NCI-H146 treated with DMSO at 0.1 percent for 48 hours (cell line): ENCODE data around the gene SLIT3.

Experiments
- DNase-seq: peaks from one replicate; lab custom pipeline; 2025; ENCODE audit not compliant: unreplicated experiment; lab: John Stamatoyannopoulos, UW

The SLIT3 gene

DNA sequence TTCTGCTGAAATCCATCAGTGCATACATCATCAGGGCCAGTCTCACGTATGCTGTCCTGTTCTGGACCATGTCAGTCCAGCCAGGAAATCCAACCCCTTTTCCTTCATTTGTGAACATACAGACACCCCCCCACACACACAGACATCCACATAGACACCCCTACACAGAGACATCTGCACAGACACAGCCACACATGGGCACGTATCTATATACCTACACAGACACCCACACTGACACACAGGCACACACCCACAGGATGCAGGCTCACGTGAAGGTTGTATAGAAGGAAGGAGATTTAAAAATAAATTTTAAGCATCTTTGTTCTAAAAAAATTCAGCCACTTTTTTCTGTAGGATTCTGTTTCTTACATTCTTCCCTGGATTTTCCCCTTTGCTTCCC lies 325.6 kb downstream of the SLIT3 start:
- DNase-seq = no peak

DNA sequence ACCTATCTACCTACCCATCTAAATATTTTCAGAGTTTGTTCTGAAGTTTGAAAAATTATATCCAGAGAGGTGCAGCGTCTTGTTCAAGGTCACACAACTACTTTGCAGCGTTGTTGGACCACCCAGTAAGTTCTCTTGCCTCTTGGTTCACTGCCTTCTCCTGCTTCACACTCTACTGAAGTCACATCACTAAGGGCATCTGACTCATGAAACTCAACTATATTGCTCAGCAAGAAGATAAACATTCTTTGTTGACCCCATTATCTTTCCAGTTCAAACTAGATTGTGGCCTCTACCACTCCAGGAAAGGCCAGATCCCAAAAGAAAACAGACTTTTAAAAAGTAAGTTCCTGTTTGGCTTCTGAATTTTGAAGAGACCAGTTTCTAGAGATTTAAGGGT lies 326.9 kb downstream of the SLIT3 start:
- no peak for DNase-seq

DNA sequence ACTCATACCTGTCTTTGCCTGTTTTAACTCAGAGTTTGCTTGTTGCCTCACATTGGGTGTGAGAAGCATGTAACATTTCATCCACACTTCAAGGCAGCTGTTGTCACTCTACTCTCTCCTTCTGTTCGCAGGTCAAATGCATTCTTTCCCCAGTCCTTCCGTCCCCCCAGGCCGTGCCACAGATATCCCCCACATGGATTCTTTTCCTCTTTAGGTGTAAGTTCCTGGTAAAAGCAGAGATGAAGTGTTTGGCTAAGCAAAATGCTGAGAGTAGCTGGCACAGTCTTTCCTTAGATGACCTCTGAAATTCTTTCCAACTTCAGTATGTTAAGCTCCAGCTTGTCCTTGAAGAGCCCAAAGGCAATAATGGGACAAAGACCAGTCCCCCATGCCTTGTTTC lies 328.2 kb downstream of the SLIT3 start:
- DNase-seq = no peak

DNA sequence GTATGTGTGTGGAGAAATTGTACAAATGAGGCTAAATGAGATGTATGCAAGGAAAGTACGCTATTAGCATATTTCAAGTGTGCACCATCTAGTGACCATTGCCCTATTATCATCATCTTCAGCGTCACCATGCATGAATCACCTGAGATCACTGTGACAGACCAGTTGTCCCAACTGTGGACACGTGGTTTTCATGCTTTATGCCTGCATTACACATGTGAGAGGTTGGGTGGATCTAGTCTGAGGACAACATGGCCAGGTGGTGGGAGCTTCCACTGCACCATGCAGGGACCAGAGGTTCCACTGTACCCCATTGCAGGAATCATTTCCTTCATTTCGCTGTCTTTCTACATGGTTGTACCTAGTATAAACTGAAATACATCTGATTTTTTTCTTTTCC lies 329.8 kb downstream of the SLIT3 start:
- DNase-seq = no peak

DNA sequence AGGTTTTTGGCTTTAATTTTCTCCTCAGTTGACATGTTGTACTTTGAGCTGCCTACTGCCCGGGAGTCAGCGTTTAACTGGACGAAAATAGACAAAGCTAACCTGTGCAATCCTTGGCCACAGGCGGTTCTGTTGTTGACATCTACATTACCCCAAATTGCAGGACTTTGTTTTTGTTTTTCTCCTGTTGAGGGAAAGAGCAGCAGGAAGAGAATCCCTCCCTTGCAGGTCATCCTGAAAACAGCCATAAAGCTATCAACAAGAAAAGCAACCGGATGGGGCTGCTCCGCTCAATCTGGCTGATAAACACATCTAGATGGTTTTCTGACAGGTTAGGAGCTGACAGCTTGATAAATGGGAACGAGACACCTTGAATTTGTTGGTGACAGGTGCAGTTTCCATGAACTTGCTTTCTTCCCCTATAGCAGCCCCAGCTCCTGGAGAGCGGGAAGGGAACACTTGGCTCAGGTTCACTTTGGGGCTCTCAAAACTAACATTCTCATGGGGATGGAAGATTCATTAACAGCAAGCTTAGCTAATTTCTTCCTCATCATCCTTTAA lies 331.5 kb downstream of the SLIT3 start:
- DNase-seq = no peak

DNA sequence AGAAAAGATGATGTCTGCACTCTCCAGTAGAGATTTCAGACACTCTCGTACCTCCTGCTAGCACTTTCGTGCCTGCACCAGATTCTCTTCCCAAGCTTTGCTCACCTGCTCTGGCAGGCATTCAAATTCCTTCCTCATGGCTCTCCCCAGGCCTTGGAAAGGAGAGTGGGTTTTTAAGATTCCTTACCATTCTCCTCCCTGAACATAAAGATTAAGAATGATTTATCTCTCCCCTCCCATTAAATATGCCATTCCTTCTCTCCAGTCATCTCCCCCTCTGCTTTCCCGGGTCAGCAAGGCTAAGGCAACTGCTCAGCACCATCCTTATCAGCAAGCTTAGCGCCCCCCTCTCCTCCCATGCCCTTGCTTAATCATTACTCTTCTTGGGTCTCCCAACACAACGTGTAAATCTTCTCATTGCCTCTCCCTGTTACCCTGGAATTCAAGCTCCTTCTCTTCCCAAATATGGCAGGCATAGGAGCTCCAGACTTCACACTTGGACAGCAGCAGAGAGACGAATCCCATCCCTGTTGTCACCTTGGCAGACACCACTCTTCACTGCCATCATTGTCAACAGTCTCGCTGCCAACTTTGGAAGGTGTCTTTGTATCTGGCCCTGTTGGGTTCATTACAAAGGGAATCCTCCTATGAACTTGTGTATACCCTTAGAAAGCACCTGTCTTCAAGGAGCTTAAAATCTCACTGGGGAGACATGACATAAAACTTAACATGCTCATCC lies 332.9 kb downstream of the SLIT3 start:
- DNase-seq = no peak

DNA sequence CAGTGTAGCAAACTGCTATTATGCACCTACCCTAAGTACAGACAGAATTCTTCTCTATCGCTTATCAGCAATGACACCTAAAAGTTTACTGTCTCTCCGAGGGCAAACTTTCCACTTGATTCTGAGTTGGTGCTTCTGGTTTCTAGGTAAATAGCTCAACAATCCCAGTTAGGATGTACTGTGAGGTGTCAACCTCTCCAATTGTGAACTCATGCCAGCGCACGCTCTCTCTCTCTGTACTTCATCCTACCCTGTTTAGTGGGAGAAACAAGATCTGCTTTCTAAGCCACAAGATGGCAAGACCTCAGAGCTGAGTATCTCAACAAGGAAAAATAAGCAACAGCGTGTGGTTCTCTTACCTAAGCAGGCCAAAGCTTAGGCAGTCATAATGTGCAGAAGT lies 335.3 kb downstream of the SLIT3 start:
- no peak for DNase-seq

DNA sequence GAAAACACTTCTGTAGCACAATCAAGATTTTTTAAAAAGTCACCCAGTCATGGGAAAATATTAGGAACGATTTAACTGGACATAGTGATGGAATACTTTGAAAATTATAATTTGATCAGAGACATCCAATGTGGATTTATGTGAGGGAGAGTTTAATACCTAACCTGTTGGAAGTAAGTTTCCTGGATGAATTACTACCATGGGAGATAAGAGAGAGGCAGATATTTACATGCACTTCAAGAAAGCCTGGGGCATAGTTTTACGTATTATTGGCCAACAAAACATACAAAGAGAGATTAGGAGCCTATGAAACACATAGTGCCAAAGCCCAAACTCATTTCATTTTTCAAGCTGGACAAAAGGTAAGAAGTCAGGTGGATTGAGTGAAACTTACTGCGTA lies 336.8 kb downstream of the SLIT3 start:
- DNase-seq = no peak

DNA sequence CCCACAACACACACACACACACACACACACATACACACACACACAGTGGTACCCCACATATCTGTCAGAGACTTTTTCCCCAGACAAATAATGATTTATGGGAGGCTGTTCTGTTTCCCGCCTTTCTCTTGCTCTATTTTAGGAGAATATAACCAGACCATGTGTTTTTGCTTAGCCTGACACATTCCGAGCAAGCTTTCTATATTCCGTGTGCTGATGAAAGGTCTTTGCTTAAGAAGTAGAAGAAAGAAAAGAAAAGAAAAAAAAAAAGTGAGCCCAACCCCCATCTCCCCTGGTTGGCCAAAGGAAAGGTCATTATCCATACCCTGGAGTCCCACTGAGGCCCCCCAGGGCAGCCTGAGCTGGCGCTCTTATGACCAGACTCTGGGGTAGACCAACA lies 338.6 kb downstream of the SLIT3 start:
- no peak for DNase-seq

DNA sequence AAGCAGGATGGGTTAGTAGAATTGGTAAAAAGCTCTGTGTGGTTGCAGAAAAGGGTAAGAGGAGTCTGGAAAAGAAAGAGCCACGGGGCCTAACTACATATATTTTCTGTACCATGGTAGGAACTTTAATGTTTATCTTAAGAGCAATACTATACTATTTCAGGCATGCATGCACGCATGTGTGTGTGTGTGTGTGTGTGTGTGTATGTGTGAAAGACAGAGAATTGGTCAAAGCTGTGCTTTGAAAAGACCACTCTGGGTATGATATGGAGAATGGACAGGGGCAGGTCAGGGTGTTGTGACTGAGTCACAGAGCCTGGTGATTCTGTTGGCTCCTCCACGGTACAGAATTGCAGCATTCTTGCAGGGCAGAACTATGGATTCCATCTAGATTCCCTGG lies 339.3 kb downstream of the SLIT3 start:
- DNase-seq = no peak

DNA sequence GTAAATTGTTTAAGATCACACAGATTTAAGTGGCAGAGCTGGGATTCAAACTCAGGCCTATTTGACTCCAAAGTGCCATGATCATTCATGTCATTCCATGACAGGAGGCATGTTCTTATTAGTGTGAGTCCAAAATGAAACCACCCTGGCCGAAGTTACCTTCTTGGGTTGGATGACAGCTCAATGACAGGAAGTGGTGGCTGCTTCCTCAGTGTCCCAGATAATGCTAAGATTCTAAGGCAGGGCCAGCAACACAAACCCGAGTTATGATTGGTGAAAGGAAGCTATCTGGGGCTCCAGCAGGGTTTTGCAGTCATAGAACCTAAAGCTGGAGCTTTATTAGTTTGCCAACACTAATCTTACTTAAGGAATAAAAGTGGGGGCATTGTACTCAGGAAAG lies 340.4 kb downstream of the SLIT3 start:
- no peak for DNase-seq

DNA sequence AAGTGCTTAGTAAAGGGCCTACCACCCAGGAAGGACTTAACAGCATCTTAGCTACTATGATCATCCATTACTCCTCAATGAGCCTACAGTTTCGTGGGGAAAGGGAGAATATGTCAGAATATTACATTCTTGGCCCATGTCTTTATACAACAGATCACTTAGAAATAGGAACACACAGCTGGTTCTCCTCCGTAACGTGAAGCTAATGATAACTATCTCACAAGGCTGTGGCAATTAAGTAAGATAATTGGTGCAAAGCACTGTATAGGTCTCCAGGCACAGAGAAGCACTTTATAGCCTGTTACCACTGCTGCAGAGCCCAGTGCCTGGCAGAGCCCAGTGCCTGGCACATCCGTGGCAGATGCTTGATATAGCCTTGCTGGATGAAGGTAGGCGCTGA lies 347.6 kb downstream of the SLIT3 start:
- DNase-seq = no peak

DNA sequence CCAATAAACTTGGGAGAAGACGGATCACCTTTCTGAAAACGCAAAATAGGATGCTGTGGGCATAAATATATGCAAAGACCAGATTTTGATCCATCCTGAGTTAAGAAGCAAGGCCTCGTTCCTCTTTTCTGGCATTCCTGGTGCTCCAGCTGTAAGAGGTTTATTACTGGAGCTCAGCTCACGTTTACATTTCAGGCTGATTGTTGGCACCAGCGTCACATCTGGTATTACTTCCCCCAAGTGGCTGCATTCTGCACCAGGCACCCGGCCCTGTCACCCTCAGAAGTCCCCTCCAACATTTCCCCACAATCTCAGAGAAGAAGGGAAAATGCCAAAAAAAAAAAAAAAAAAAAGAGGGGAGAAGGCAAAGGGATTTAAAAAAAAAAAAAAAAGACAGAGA lies 348.7 kb downstream of the SLIT3 start:
- DNase-seq = no peak

DNA sequence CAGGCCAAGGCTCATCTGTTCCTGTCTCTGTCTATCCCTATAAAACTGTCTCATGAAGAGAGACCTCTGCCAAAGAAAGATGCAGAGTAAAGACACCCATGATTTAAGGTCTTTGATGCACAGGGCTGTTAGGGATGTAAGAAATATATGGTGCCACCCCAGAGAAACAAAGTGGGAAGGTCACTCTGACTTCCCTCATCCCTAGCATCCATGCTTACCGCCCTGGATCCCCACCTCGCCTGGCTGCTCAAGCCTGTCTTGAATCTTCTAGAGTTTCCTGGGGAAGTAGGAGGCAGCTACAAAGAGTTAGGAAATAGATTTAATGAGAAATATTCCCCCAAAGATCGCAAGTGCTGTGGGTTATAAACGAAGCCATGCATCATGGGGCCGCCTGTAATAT lies 349.2 kb downstream of the SLIT3 start:
- no peak for DNase-seq

DNA sequence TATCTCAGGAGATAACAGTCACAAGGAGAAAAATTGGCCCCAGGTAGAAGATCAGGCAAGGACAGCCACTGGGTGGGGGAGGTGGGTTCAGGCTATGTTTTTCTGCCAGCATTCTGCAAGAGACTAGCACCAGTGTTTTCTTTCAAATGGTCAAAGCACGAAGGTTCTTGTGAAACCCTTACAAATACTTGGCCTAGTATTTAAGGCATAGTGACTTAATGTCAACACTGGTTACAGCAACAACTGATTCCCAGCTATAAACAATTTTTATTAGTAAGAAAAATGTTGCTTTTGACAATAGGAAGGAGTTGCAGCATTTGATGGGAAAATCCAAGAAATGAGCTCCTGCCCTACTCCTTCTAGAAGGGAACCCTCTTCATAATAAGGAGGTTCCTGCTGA lies 349.6 kb downstream of the SLIT3 start:
- no peak for DNase-seq

DNA sequence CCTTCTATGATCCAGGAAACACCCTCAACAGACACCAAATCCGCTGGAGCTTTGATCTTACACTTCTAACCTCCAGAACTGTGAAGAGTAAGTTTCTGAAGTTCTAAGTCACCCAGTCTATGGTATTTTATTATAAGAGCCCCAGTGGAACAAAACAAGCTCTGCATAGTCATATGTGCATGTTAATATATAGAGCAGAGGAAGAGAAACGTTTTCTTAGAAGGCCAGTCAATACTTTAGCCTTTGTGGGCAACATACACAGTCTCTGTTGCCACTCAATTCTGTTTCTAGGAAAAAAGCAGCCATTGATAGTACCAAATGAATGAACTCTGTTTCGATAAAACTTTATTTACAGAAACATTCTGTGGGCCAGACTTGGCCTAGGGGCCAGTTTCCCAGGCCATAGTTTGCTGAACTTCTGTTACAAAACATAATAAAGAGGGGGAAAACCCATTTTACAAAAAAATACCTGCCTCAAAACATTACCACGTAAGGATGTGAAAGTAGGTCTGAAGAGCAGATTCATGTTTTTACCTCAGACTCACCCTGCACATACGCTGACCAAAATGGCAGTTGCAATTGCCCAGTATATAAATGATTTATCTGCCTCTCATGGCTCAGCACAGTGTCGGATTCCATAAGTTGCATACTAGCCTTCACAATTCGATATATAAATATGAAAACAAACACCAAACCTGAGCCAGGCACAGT lies 350.5 kb downstream of the SLIT3 start:
- DNase-seq = no peak

DNA sequence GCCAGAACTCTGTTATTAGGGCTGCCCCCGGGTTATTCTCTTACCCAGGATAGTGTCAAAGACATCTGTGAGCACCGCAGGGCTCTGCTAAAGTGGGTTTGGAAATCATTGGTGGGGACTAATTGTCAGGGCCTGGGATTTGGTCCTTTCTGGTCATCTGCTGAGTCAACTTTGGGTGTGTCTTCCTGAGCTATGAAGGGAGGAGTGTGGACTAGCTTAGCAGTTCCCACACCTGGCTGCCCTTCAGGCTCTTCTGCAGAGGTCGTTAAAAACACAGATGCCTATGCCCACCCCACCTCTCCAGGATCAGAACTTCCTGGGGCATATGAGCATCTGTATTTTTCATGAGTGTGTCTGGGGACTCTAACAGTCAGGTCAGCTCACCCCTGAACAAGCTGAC lies 352.2 kb downstream of the SLIT3 start:
- DNase-seq = no peak

DNA sequence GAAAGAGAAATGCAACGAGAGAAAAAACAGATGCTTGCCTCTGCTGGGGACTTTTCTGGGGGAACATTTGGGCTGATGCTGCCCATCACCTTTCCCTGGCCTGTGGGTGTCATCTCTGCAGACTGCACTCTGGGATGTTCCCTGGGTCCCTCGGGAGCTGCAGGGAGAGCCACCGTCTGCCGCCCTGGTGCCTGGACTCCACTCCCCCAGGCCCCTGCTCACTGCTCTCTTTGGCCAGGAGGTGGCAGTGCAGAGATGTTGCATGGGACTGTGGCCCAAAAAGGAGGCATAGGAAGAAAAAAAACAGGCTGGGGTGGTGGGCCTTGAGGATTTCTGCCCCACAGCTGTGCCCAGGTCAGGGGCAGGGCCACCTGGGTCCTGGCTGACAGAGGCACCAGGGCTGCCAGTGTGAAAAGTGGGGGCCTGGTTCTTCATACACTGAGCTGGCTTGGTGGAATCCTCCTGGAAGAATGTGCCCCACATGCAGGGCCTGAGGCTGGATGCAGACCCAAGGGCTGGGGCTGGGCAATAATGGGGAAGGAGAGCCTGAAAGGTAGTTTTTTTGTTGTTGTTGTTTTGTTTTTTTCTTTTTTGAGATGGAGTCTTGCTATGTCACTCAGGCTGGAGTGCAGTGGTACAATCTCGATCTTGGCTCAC lies 353.6 kb downstream of the SLIT3 start:
- DNase-seq = no peak

DNA sequence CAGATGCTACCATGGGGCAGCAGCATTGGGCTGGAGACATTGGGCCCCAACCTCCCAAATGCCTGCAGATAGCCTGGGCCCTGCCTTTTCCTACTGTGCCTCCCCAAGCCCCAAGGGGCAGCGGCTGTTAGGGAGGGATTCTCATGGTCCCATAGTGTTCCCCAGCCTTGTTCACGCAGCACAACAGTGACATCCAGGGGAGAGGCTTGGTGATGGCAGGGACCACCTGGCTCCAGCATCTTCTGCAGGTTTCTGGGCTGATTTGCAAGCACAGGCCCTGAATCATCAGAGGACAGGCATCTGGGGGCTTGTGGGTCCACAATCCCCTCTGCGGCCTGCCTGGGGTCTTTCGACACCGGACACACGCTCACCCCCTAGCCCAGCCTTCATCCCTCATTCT lies 354.6 kb downstream of the SLIT3 start:
- no peak for DNase-seq

DNA sequence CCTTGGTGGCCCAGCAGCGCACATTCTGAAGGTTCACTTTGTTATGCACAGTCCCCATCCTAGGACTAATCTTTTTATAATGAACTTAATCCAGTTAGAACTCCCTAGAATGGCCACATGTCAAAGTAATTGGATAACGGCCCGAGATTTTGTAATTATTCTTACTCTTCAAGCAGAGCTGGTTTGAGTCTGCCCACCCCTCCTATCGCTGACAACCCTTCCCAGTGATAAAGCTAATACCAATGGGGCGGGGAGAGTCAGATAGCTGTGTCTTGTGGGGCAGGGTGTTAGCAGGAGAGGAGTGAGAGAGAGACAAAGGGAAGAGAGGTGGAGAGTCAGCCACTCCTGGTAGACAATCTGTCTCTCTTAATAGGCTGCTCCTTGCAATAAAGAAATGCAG lies 356.9 kb downstream of the SLIT3 start:
- no peak for DNase-seq

DNA sequence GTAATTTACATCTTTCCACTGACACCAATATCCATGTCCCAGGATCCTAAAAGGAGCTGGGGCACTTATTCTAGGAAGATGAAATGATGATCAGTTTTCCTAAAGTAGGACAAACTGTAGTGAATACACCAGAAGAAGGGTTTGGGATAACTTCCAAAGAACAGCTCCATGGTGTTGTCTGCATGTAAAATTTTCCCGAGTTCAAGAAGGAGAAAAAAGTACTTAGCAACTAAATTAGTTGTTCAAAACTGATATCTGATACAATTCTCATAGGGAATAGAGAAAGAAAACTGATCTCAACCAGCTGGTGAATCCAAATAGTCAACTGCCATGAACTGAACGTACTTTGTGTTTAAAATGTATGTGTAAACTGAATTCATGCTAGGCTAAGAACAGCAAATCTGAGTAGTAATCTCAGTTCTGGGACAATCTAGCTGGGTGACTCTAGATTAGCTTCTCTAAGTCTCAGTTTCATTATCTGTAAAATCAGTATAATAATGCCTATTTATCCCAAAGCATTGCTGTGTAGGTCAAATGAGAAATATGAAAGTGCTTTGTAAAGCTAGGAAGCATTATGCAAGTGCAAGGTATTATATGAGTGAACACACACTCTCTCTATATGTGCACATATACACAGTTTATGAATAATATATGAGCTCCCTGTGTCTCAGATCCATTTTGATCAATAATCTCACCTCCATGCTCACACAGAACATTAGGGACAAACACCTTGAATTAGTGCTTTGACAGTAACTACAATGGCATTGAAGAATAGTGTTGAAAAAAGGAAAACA lies 357.7 kb downstream of the SLIT3 start:
- no peak for DNase-seq
